Measurements from ENCODE around the gene CALML3. TPM values are rescaled to one million over a fixed set of nuclear protein-coding genes. Genes with fewer than 3 reads are reported as not detected.
A peak's percentile ranks its signal among the peaks of the same experiment; 100 is the strongest.

CALML3 gene
- total and polyA plus RNA-seq, 2 donors: not detected

- 91% methylated on average over 19 of the region's 19 CpGs for WGBS
- no peaks in the 10 kb centered on the region for H3K4me1 ChIP-seq (ENCODE audit: insufficient read depth)
- H3K4me3 ChIP-seq (ENCODE audit: low read depth, low read length): no peak overlapping the region
- H3K27ac ChIP-seq (ENCODE audit: low read depth): no peak overlapping the region
- DNase-seq (ENCODE audit: extremely low spot score): no peak
- no peaks in the 10 kb centered on the region for H3K36me3 ChIP-seq (ENCODE audit: insufficient read depth)
Observed at GRCh38 chr10:5497948-5498730, 26.6 kb upstream of the CALML3 start.

DNA sequence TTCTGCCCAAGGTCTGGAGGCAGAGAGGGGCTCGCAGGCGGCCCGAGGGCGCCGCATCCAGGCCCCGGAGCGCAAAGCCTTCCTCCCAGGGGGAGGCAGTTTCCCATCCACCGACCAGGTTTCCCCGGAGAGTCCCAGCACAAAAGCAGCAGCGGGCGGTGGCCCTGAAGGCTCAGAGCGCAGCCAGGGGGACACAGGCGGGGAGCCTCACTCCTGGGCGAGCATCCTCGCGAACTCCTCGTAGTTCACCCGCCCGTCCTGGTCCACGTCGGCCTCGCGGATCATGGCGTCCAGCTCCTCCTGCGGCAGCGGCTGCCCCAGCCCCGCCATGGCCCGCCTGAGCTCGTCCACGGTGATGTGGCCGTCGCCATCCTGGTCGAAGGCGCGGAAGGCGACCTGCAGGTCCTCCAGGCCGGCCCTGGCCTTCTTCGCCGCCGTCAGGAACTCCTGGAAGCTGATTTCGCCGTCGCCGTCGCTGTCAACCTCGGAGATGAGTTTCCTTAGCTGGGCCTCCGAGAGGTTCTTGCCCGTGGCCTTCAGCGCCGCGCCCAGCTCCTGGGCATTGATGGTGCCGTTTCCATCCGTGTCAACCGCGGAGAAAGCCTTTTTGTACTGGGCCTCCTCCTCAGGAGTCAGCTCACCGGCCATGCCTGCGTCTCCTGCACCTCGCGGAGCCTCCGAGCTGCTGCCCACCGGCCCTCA lies 25.8 kb upstream of the CALML3 start:
- Histone ChIP-seq H3K36me3 (ENCODE audit: insufficient read depth) (no peaks in the 10 kb centered on the region), H3K27ac (ENCODE audit: low read depth) (no peak overlapping the region), H3K4me3 (ENCODE audit: low read depth, low read length) (no peak overlapping the region), H3K4me1 (ENCODE audit: insufficient read depth) (no peaks in the 10 kb centered on the region)
- DNase-seq (ENCODE audit: extremely low spot score): no peak
- 95% methylated on average over 61 of the region's 61 CpGs for WGBS

DNA sequence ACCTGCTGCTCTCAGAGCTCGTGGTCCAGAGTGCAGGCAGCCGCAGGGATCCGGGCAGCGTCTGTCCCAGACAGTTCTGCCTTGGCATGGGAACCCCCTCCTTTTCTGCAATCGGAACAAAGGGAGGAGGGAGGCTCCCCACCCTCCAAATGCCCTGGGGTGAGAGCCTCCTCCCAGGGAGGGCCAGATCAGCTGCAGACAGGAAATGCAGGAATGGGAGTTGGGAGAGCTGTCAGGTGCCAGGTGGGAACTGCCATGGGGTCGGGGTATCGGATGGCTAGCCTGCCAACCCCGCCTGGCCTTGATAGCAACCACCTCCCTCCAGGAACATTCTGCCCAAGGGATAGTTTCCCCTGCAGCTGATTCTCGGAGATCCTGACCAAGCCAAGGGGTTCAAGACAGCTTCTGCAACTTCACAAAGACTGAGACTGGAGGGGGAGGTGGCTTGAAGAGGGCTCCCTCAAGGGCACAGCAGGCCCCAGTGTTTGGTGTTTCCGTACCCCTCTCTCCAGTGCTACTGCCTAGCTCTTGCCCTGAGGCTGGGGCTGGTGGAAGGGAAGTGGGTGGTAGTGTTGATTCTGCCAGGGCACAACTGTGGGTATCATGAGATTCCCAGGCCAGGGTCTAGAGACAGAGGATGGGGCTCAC lies 25.1 kb upstream of the CALML3 start, which contains the start of gene CALML5:
CALML5 (minus strand) TSS at position 78 of the 648 bp plus-strand sequence. CDS start 132 bp downstream, outside the sequence.
- H3K36me3 ChIP-seq (ENCODE audit: insufficient read depth): no peaks in the 10 kb centered on the region
- no peak for DNase-seq (ENCODE audit: extremely low spot score)
- no peak within 1 kb of the TSS for H3K4me3 ChIP-seq (ENCODE audit: low read depth, low read length)
- 89% methylated on average over 10 of the region's 10 CpGs for WGBS
- no peaks in the 10 kb centered on the region for H3K4me1 ChIP-seq (ENCODE audit: insufficient read depth)
- H3K27ac ChIP-seq (ENCODE audit: low read depth): no peak within 1 kb of the TSS

DNA sequence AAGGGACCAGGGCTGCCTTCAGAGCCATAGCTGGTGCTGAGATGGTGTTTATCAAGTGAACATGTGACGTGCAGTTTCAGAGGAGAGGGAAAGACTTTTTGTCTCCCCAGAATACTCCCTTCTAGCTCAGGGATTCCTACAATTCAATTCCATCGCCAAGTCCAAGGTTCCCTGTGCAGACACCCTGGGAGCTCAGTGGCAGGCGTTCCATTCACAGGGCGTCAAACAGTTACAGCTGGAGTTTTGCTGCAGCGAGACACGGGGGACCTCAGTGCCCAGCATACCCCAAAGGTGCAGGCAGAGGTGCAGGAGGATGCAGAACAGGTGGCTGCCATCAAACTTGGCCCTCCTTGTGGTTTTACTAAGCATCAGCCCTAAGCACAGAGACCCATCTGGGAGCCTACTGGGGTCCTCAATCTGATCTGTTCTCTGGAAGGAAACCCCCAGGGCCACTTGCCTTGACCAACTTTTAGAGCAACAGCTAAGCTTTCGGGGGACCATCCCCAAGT lies 24.5 kb upstream of the CALML3 start:
- DNase-seq (ENCODE audit: extremely low spot score): no peak
- no peaks in the 10 kb centered on the region for H3K4me1 ChIP-seq (ENCODE audit: insufficient read depth)
- H3K27ac ChIP-seq (ENCODE audit: low read depth): no peak overlapping the region
- H3K4me3 ChIP-seq (ENCODE audit: low read depth, low read length): no peak overlapping the region
- no peaks in the 10 kb centered on the region for H3K36me3 ChIP-seq (ENCODE audit: insufficient read depth)
- WGBS: 93% methylated on average over 7 of the region's 7 CpGs

- no peak for DNase-seq (ENCODE audit: extremely low spot score)
- 92% methylated on average over 5 of the region's 5 CpGs for WGBS
- Histone ChIP-seq H3K36me3 (ENCODE audit: insufficient read depth) (no peaks in the 10 kb centered on the region), H3K4me1 (ENCODE audit: insufficient read depth) (no peaks in the 10 kb centered on the region), H3K27ac (ENCODE audit: low read depth) (no peak overlapping the region), H3K4me3 (ENCODE audit: low read depth, low read length) (no peak overlapping the region)
Observed at GRCh38 chr10:5500910-5501309, 23.9 kb upstream of the CALML3 start.

DNA sequence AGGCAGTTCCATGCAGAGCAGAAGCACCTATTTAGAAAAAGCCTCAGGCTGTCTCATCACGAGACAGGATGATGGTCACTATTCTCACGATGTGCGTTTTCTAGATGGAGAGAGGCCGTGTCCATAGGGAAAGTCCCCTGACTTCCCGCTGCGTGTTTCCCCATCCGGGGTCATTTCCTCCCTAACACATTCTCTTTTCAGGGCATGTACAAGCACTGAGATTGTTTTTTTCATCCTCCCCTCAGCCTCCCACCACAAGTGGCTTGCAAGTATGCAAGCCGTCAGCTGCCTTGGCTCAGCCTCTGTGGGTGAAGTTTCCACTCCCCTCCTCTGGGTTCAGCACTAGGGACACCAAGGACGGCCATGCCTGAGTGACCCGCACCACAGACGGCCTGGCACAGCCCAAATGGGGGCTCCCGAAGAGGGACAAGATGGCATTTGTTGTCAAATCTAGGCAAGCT lies 22.7 kb upstream of the CALML3 start:
- Histone ChIP-seq H3K36me3 (ENCODE audit: insufficient read depth) (no peaks in the 10 kb centered on the region), H3K27ac (ENCODE audit: low read depth) (no peak overlapping the region), H3K4me3 (ENCODE audit: low read depth, low read length) (no peak overlapping the region), H3K4me1 (ENCODE audit: insufficient read depth) (no peaks in the 10 kb centered on the region)
- WGBS: 80% methylated on average over 12 of the region's 12 CpGs
- no peak for DNase-seq (ENCODE audit: extremely low spot score)

- H3K4me1 ChIP-seq (ENCODE audit: insufficient read depth): no peaks in the 10 kb centered on the region
- WGBS: 91% methylated on average over 14 of the region's 14 CpGs
- H3K36me3 ChIP-seq (ENCODE audit: insufficient read depth): no peaks in the 10 kb centered on the region
- H3K4me3 ChIP-seq (ENCODE audit: low read depth, low read length): no peak overlapping the region
- no peak for DNase-seq (ENCODE audit: extremely low spot score)
- H3K27ac ChIP-seq (ENCODE audit: low read depth): no peak overlapping the region
Observed at GRCh38 chr10:5502571-5503476, 21.9 kb upstream of the CALML3 start.

DNA sequence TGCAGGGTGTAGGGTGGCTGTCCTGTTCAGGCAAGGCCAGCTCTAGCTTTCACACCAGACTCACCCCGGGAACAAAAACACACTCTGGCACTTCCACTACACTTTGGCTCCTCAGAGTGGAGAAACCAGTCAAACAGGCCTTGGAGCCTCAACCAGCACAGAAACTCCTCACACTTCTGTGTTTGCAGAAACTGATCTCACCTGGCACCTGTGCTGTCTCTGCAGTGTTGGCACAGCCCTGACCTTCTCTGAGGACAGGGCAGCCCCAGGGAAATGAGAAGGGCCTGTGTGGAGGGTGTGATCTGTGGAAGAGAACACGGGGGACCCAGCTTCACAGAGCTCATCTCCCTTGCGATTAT lies 21.3 kb upstream of the CALML3 start:
- Histone ChIP-seq H3K36me3 (ENCODE audit: insufficient read depth) (no peaks in the 10 kb centered on the region), H3K4me3 (ENCODE audit: low read depth, low read length) (no peak overlapping the region), H3K27ac (ENCODE audit: low read depth) (no peak overlapping the region), H3K4me1 (ENCODE audit: insufficient read depth) (no peaks in the 10 kb centered on the region)
- 69% methylated on average over 3 of the region's 3 CpGs for WGBS
- peak; percentile 74 for DNase-seq (ENCODE audit: extremely low spot score)

DNA sequence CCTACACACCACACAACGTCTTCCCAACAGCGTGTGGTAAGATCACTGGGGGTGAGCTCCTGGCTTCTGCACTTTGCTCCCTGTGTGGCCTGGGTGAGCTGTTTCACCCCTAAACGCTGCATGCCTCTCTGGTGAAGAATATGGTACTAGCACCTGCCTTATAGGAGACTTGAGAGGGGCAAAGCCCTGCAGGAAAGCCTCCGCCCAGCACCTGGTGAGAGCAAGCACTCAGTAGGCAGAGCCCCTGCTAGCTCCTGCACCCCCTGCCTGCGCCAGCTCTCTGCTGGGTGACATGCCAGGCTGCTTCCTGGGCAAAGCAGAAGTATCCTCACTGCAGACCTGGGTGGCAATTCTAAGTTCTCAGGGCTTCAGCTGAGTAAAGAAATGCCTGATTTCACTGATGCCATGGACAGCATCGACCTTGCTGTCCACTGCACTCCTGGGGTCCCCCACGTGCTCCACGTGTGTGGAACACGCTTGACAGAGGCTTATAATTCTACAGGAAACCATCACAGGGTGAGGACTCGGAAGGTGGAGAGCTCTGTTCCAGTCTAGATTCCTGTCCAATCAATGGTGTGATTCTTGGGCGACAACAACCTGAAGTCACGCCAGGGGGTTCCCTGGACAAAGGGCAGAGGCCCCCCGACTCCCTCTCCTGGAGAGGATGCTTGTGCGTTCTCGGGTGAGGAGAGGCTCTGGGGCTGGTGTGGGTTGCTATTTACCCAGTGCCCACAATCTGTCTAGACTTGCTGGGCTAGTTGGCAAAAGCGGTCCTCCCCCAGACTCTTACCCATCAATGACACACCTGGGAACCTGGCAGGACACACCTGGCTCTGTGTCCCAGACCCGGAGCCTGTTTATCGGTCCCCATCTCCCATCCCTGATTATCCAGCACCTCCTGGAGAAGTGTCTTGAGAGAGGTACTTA lies 20.4 kb upstream of the CALML3 start:
- Histone ChIP-seq H3K4me1 (ENCODE audit: insufficient read depth) (no peaks in the 10 kb centered on the region), H3K27ac (ENCODE audit: low read depth) (no peak overlapping the region), H3K36me3 (ENCODE audit: insufficient read depth) (no peaks in the 10 kb centered on the region), H3K4me3 (ENCODE audit: low read depth, low read length) (no peak overlapping the region)
- DNase-seq (ENCODE audit: extremely low spot score): no peak
- WGBS: 80% methylated on average over 18 of the region's 18 CpGs

DNA sequence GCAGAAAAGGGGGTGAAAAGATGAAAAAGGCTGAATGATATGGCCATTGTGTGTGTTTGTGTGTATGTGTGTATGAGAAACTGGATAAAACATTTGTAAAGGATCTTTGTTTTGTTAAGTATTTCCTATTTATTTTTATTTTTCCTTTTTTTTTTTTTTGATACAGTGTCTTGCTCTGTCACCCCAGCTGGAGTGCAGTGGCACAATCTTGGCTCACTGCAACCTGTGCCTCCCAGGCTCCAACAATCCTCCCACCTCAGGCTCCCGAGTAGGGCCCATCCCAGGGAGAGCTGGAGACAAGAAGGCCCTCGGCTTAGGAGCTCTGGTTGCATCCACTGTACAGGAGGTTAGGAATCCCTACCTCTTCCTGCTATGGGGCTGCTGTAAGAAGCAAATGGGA lies 18.5 kb upstream of the CALML3 start:
- H3K36me3 ChIP-seq (ENCODE audit: insufficient read depth): no peaks in the 10 kb centered on the region
- 65% methylated on average over 2 of the region's 2 CpGs for WGBS
- no peaks in the 10 kb centered on the region for H3K4me1 ChIP-seq (ENCODE audit: insufficient read depth)
- DNase-seq (ENCODE audit: extremely low spot score): no peak
- H3K27ac ChIP-seq (ENCODE audit: low read depth): no peak overlapping the region
- H3K4me3 ChIP-seq (ENCODE audit: low read depth, low read length): no peak overlapping the region

DNA sequence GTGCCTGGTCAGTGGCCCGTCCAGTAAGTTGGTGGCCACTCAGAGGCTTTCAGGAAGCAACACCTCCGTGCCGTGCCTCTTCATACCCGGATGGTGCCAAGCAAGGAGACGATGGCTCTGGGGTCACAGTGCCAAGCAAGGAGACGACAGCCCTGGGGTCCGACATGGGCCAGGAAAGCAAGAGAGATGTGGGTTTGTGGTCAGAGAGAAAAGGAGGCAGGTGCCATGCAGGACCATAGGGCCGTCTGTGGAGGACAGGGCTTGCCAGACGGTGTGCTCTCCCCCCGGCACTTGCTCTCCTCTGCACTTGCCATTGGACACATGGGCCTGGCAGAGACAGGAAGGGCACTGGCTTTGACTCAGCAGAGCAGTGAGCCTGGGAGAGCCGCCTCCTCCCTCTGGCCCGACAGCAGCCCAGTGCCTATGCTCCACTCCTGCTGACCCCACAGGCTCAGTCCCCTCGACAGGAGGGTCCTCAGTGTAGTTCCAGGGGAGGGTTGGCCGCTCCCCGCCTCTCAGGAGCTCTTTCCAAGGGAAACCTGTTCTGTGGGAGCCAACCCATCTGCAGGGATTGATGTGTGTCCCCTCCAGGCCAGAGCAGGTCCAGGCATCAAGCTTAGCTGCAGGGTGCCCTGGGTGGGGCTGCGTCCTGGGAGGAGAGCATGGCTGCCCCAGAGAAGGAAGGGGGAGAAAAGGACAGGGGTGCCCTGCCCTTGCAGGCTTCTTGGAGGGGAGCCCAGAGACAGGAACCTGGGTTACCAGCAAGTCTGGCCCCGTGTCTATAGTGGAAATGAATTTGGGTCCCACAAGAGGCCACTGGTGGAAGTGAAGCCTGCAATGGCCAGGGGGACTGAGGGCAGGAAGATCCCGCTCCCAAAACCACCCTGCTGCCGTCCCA lies 17.8 kb upstream of the CALML3 start:
- 93% methylated on average over 19 of the region's 19 CpGs for WGBS
- DNase-seq (ENCODE audit: extremely low spot score): no peak
- H3K36me3 ChIP-seq (ENCODE audit: insufficient read depth): no peaks in the 10 kb centered on the region
- H3K4me3 ChIP-seq (ENCODE audit: low read depth, low read length): no peak overlapping the region
- H3K4me1 ChIP-seq (ENCODE audit: insufficient read depth): no peaks in the 10 kb centered on the region
- no peak overlapping the region for H3K27ac ChIP-seq (ENCODE audit: low read depth)

Data from urinary bladder (tissue), 4 donors.